OCI-LY3 (cell line): ENCODE measurements around the gene KCND2.

Source experiments
- H2AFZ ChIP-seq: fragments of 200-600, 300-600 bp; shearing (Covaris generic); 2 replicates; pipeline ENCODE4 v1.6.0; 2014; ENCODE audit warnings: antibody characterized with exemption, low read depth, low read length
- H3K27ac ChIP-seq: fragments of 200-600, 300-600 bp; sonication (generic); 2 replicates; pipeline ENCODE4 v1.5.1; 2014; ENCODE audit warnings: mild to moderate bottlenecking, low read length, moderate library complexity, mixed read lengths
- H3K27me3 ChIP-seq: fragments of 200-600, 300-600 bp; sonication (generic); 2 replicates; pipeline ENCODE4 v1.6.1; 2014; ENCODE audit warnings: low read depth, low read length, mixed read lengths
- H3K36me3 ChIP-seq: fragments of 200-600, 300-600 bp; sonication (generic); replicated peaks from 2 replicates; pipeline ENCODE3; 2014; ENCODE audit warnings: low read depth, low read length, mixed read lengths
- H3K4me1 ChIP-seq: fragments of 300-600, 200-600 bp; sonication (generic); 2 replicates; pipeline ENCODE4 v1.6.1; 2014; ENCODE audit warnings: low read length, mixed read lengths
- H3K4me2 ChIP-seq: fragments of 200-600, 300-600 bp; sonication (generic); 2 replicates; pipeline ENCODE4 v1.6.1; 2014; ENCODE audit warnings: low read length, mixed read lengths
- H3K4me3 ChIP-seq: fragments of 300-600, 200-600 bp; sonication (generic); 2 replicates; pipeline ENCODE4 v1.5.1; 2014; ENCODE audit warnings: antibody characterized with exemption, mild to moderate bottlenecking, low read length, moderate library complexity
- H3K79me2 ChIP-seq: fragments of 300-600, 200-600 bp; shearing (Covaris generic); 2 replicates; pipeline ENCODE4 v1.6.1; 2014; ENCODE audit warnings: mild to moderate bottlenecking, low read length, mixed read lengths
- H3K9ac ChIP-seq: fragments of 300-600, 200-600 bp; shearing (Covaris generic); 2 replicates; pipeline ENCODE4 v1.6.0; 2014; ENCODE audit warnings: mild to moderate bottlenecking, low read length, moderate library complexity
- H3K9me3 ChIP-seq: fragments of 200-600, 300-600 bp; shearing (Covaris generic); 2 replicates; pipeline ENCODE4 v1.6.1; 2014; ENCODE audit warnings: low read length, mixed read lengths; ENCODE audit not compliant: insufficient read depth
- H4K20me1 ChIP-seq: fragments of 200-600, 300-600 bp; sonication (generic); 2 replicates; pipeline ENCODE4 v1.6.1; 2016; ENCODE audit warnings: low read length, mixed read lengths; ENCODE audit not compliant: insufficient read depth
- EZH2phosphoT487 ChIP-seq: fragments of 200-600 bp; shearing (Covaris generic); IDR thresholded peaks from 2 replicates; pipeline ENCODE4 v1.6.1; 2018; ENCODE audit warnings: antibody characterized with exemption, mixed run types, low read depth
- TF ChIP-seq, protein P1 (sequence below): fragments of 200-600, 300-600 bp; sonication (generic); IDR thresholded peaks from 2 replicates; pipeline ENCODE4 v1.5.1; 2014; ENCODE audit warnings: antibody characterized with exemption, low read length, low read depth

KCND2 gene

DNA sequence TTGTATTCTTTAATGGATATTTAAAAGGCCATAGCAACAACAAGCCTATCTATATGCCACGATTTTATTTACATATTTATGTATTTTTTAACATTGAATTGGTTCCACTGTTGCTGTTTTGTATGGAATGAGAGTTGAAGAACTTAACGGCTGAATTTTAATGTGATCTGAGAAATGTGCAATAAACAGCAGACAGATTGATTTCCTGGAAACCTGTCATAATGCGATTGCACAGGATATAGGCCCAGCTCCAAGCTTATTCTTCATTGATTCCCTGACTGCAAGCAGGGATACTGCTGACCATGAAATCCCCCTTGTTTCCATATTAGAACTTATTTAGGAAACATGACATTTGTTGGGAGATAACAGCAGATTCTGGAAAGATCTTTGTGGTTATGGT is 195.6 kb downstream of the KCND2 start:
- Histone ChIP-seq H3K9ac (no peak overlapping the region), H3K79me2 (no peaks in the 10 kb centered on the region), H3K27me3 (no peaks in the 10 kb centered on the region), H3K4me2 (no peak overlapping the region), H2AFZ (no peak overlapping the region), H4K20me1 (no peaks in the 10 kb centered on the region), H3K9me3 (no peaks in the 10 kb centered on the region), H3K27ac (no peak overlapping the region), H3K4me1 (no peaks in the 10 kb centered on the region), H3K4me3 (no peak overlapping the region), H3K36me3 (no peaks in the 10 kb centered on the region)
- TF ChIP-seq EZH2phosphoT487: no peak
- TF ChIP-seq, protein P1, sequence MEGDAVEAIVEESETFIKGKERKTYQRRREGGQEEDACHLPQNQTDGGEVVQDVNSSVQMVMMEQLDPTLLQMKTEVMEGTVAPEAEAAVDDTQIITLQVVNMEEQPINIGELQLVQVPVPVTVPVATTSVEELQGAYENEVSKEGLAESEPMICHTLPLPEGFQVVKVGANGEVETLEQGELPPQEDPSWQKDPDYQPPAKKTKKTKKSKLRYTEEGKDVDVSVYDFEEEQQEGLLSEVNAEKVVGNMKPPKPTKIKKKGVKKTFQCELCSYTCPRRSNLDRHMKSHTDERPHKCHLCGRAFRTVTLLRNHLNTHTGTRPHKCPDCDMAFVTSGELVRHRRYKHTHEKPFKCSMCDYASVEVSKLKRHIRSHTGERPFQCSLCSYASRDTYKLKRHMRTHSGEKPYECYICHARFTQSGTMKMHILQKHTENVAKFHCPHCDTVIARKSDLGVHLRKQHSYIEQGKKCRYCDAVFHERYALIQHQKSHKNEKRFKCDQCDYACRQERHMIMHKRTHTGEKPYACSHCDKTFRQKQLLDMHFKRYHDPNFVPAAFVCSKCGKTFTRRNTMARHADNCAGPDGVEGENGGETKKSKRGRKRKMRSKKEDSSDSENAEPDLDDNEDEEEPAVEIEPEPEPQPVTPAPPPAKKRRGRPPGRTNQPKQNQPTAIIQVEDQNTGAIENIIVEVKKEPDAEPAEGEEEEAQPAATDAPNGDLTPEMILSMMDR: no peak

DNA sequence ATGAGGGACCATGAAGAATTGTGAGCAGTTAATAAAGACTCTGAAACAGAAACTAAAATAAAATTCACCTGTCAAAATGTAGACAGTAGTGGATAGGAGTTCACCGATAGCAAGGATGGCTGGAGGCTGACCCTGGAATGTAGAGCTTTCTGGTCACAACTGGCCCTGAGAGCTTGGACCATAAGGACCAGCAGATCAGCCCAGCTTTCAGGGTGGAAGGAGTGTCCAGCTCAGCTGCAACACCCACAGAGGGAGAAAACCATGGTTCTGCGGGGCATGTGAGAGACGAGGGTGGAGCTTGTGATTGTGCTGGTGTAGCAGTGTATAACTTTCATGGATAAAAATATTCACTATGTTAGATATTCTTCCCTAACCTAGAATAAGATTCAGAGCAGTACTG is 199.9 kb downstream of the KCND2 start:
- TF ChIP-seq, protein P1: no peak
- no peak for TF ChIP-seq EZH2phosphoT487
- Histone ChIP-seq H3K9me3 (no peaks in the 10 kb centered on the region), H3K27ac (no peak overlapping the region), H3K4me3 (peak overlapping the region; percentile 51), H3K27me3 (no peaks in the 10 kb centered on the region), H3K4me1 (no peaks in the 10 kb centered on the region), H4K20me1 (no peaks in the 10 kb centered on the region), H2AFZ (peak overlapping the region; percentile 66), H3K9ac (peak overlapping the region; percentile 3; the same call in 1 of the 2 replicates), H3K79me2 (no peaks in the 10 kb centered on the region), H3K36me3 (no peaks in the 10 kb centered on the region), H3K4me2 (peak overlapping the region; percentile 63)

DNA sequence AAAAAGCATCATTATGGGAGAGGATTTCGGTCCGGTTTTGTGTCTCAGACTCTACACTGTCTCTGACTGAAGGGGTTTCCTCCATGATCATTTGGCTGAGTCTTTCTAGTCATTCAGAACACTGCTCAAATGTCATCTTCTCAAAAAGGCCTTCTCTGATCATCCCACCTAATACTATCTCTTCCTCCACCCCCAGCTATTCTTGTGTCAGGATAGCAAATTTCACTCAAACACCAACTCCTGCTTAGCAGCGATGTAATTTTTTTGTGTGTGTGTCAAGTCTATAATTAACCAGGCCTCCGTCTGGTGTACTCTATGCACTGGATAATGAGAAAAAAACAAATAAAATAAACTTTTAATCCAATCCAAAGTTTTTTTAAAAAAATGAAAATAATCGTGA is 200.4 kb downstream of the KCND2 start:
- H3K9ac ChIP-seq: peak overlapping the region; percentile 3; the same call in 1 of the 2 replicates
- peak overlapping the region; percentile 63 for H3K4me2 ChIP-seq
- H3K4me3 ChIP-seq: peak overlapping the region; percentile 51
- no peaks in the 10 kb centered on the region for H4K20me1 ChIP-seq
- H3K27ac ChIP-seq: no peak overlapping the region
- peak overlapping the region; percentile 66 for H2AFZ ChIP-seq
- no peaks in the 10 kb centered on the region for H3K79me2 ChIP-seq
- no peaks in the 10 kb centered on the region for H3K27me3 ChIP-seq
- H3K9me3 ChIP-seq: no peaks in the 10 kb centered on the region
- H3K36me3 ChIP-seq: no peaks in the 10 kb centered on the region
- H3K4me1 ChIP-seq: no peaks in the 10 kb centered on the region
- no peak for TF ChIP-seq EZH2phosphoT487

DNA sequence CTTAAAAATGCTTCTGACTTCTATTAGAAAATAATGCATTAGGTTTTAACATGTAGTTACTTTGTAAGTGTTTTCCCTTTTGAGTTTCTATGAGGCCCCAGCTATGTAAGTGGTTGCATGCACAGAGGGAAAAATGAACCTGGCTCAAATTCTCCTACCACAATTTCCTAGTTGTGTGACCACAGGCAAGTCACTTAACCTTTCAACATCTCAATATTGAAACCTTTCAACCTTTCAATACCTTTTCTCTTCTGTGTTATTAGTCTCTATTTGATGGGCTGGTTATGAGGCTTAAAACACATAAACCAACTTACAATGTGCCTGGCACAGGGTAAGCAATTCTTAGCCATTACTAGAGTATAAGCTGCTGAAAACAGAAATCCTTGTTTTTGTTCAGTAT is 203.0 kb downstream of the KCND2 start:
- H3K4me1 ChIP-seq: peaks cover 6% of the 10 kb centered on the region
- H3K36me3 ChIP-seq: no peaks in the 10 kb centered on the region
- no peak for TF ChIP-seq EZH2phosphoT487
- TF ChIP-seq, protein P1: no peak
- no peaks in the 10 kb centered on the region for H3K79me2 ChIP-seq
- H2AFZ ChIP-seq: no peak overlapping the region
- H4K20me1 ChIP-seq: no peaks in the 10 kb centered on the region
- H3K27me3 ChIP-seq: no peaks in the 10 kb centered on the region
- no peak overlapping the region for H3K4me2 ChIP-seq
- H3K9me3 ChIP-seq: no peaks in the 10 kb centered on the region
- H3K27ac ChIP-seq: no peak overlapping the region
- no peak overlapping the region for H3K9ac ChIP-seq
- no peak overlapping the region for H3K4me3 ChIP-seq

DNA sequence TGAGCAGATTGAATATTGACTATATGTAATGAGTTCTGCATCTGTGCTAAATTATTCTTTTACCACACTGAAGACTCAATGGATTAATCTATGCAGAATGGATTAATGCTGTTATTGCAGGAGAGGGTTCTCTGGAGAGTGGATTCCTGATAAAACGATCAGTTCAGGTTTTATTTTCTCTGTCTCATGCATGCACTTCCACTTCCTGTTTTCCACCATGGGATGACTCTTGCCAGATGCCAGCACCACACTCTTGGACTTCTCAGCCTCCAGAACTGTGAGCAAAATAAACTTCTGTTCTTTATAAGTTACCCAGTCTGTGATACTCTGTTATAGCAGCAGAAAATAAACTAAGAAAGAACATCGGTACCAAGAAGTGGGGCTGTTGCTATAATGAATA is 207.5 kb downstream of the KCND2 start:
- Histone ChIP-seq H3K9ac (no peak overlapping the region), H4K20me1 (no peaks in the 10 kb centered on the region), H3K79me2 (no peaks in the 10 kb centered on the region), H3K4me1 (peaks cover 6% of the 10 kb centered on the region), H3K27me3 (no peaks in the 10 kb centered on the region), H3K9me3 (no peaks in the 10 kb centered on the region), H2AFZ (no peak overlapping the region), H3K36me3 (no peaks in the 10 kb centered on the region), H3K4me2 (no peak overlapping the region), H3K27ac (no peak overlapping the region), H3K4me3 (no peak overlapping the region)
- no peak for TF ChIP-seq EZH2phosphoT487
- TF ChIP-seq, protein P1: no peak
